ENCODE data around the gene TNPO2.

Gene TNPO2

GRCh38 chr19:12723641-12724426 lies at the start of gene TNPO2:
Gene TNPO2 (minus strand): TSS chr19:12723932. CDS start chr19:12720977, 2,955 bp downstream.
- DNase-seq (ENCODE audit: low read depth): peak; percentile 57

GRCh38 chr19:12772323-12772722 lies 48.6 kb upstream of the TNPO2 start:
- DNase-seq (ENCODE audit: low read depth): no peak

GRCh38 chr19:12770922-12771321 lies 47.2 kb upstream of the TNPO2 start:
- DNase-seq (ENCODE audit: low read depth): no peak

GRCh38 chr19:12769689-12770088 lies 46.0 kb upstream of the TNPO2 start:
- DNase-seq (ENCODE audit: low read depth): peak; percentile 63

- DNase-seq (ENCODE audit: low read depth): no peak
Observed at GRCh38 chr19:12767666-12768065, 43.9 kb upstream of the TNPO2 start.

DNA sequence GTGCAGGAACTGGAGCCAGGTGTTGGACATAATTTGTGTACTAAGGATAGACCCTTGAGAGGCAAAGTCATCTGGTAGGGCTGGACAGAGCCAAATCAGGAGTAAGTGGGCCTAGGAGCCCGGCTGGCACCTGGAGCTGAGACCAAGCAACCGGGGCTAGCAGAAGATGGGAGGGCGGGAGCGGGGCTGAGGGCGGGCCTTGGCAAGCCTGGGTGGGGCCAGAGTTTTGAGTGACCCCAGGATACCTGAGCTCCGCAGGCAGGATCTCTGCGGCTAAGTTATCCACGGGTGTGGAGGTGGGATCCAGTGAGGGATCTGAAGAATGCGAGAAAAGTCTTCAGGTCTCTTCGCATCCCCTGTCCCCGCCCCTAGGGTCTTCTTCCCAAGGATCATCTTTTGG lies 43.4 kb upstream of the TNPO2 start:
- no peak for DNase-seq (ENCODE audit: low read depth)

DNA sequence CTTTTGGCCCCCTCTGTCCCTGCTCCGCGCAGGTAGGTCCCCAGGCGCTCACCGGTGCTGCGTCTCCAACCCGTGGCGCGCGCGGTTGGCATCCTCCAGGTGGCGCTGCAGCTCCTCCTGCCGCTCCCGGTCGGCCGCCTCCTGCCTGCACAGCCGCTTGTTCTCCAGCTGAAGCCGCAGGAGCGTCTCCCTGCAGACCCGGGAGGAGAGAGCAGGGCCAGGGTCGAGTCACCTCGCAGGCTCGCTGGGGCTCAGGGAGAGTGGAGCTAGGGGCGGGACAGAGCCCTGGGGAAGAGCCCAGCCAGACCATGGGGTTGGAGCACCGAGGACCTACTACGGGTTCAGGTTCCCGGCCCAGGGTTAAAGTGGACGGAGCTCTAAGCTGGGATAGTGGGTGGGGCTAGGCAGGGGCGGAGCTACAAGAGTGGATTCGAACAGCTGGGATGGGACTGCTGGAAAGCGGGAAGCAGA lies 42.4 kb upstream of the TNPO2 start:
- DNase-seq (ENCODE audit: low read depth): peak; percentile 70

DNA sequence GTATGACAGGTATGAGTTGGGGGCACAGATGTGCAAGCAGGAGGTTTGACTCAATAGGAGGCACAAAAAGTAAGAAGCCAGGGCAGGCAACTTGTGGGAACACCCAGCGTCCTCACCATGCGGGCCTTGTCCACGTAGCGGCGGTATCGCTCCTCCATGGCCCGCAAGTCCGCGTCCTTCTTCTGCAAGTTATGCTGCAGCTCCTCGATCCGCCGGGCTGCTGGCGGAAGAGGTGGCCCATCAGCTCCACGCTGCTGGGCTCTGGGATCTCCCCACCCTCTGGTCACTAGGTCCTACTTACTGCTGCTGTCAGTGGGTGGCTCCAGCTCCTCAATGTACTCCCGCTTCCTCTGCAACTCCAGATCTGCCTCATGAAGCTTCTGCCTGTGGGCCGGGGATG lies 41.0 kb upstream of the TNPO2 start:
- DNase-seq (ENCODE audit: low read depth): no peak

GRCh38 chr19:12763100-12763499 lies 39.4 kb upstream of the TNPO2 start:
- DNase-seq (ENCODE audit: low read depth): no peak

DNA sequence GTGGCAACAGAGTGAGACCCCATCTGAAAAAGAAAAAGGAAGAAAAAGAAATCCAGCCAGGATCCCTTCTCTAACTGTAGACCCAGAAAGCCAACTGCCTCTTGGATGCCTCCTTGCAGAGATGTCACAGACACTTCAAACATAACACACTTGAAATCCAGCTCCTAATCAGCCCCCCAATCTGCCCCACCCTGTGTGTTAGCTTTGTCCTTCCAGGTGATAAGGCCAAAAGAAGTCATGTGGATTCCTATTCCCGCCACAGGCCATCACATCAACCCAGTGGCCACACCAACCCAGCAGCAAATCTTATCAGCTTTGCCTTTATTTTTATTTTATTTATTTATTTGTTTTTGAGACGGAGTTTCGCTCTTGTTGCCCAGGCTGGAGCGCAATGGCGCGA lies 36.0 kb upstream of the TNPO2 start:
- DNase-seq (ENCODE audit: low read depth): no peak

DNA sequence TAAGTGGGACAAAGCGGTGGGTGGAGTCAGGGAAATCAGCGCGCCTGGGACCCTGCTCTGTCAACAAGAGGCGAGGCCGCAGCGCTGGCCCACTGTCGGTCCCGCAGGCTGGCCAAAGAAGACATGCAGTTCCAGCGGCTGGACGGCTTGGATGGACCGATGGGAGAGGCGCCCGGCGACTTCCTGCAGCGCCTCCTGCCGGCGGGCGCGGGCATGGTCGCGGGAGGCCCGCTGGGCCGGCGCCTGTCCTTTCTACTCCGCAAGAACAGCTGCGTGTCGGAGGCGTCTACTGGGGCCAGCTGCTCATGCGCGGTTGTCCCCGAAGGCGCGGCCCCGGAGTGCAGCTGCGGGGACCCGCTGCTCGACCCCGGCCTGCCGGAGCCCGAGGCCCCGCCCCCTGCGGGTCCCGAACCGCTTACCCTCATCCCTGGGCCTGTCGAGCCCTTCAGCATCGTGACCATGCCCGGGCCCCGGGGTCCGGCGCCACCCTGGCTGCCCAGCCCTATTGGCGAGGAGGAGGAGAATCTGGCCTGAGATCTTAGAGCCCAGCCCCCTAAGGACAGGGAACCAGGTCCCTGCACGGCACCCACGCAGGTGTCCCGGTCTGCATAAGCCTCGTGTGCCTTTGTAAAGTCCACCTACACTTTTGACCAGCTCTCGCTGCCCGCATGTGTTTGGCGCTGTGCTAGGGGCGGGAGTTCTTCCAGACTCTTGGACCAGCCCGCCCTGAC lies 34.0 kb upstream of the TNPO2 start:
- peak; percentile 51 for DNase-seq (ENCODE audit: low read depth)

DNA sequence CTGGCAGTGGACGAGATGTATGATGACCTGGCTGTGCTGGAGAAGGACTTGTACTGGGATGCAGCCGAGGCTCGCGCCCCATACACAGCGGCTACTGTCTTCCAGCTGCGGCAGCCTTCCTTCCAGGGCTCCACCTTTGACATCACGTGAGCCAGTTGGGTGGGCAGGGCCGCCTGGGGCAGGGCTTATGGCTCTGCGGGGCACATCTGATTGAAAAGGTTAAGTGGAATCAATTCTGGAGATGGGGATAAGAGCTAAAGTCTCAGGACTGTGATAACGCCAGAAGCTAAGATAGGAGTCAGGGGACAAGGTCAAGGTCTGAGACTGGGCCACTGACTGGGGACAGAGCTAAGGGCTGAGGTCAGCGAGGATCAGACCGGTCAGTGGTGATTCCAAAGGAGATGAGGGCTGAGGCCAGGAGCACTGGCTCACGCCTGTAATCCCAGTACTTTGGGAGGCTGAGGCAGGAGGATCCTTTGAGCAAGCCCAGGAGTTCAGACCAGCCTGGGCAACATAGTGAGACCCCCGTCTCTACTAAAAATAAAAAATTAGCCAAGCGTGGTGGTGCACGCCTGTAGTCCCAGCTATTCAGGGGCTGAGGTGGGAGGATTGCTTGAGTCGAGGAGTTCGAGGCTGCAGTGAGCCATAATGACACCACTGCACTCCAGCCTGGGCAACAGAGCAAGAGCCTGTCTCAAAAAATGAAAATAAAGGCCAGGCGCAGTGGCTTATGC lies 32.6 kb upstream of the TNPO2 start:
- DNase-seq (ENCODE audit: low read depth): no peak

- no peak for DNase-seq (ENCODE audit: low read depth)
Observed at GRCh38 chr19:12754465-12755196, 30.9 kb upstream of the TNPO2 start.

- DNase-seq (ENCODE audit: low read depth): no peak
Observed at GRCh38 chr19:12752056-12752781, 28.5 kb upstream of the TNPO2 start.

DNA sequence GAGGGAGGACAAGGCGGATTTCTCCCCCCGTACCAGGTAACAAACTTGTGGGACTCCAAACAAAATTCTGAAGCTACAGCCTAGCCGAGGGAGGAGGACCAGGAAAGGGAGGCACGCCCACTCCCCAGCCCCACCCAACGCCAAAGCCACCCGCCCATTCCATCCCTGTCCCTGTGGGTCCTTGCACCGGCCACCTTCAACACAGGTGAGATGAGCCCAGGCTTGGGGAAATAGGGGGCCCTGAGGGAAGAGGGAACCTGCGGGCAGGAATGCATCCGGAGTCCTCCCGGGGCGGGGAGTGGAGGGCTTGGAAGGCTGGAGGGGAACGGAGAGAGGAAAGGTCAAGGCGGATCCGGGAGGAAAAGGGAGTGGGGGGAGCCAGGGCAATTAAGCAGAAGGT lies 27.9 kb upstream of the TNPO2 start, which contains the start of gene BEST2:
BEST2 (plus strand) TSS at position 157 of the 400 bp plus-strand sequence. CDS start 802 bp downstream, outside the sequence.
- DNase-seq (ENCODE audit: low read depth): no peak

GRCh38 chr19:12750851-12751250 lies 27.1 kb upstream of the TNPO2 start:
- no peak for DNase-seq (ENCODE audit: low read depth)

DNA sequence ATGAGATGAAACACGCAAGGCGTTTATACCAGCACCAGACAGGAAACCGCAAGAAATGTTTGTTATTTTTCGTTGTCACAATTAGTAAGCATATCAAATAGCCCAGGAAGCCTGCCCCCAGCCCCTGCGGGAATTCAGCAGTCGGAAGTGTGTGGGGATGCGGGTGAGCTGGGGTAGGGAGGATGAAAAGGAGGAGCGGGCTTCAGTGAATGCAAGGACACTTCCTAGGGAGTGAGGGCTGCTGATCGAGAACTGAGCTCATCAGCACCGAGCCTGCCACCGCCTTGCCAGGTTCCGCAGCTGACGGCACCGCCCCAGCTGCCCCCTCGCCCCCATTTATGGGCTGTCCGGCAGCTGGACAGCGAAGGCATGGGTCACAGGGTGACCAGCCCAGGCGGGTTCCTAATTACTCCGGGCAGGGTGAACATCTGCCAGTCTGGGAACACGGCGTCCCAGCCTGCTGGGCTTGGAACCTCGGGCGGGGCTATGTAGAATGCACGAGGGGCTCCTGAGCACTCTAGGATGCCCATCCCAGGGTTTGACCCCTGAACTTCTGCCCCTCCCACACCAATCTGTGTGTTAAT lies 26.3 kb upstream of the TNPO2 start:
- peak; percentile 16 for DNase-seq (ENCODE audit: low read depth)

DNA sequence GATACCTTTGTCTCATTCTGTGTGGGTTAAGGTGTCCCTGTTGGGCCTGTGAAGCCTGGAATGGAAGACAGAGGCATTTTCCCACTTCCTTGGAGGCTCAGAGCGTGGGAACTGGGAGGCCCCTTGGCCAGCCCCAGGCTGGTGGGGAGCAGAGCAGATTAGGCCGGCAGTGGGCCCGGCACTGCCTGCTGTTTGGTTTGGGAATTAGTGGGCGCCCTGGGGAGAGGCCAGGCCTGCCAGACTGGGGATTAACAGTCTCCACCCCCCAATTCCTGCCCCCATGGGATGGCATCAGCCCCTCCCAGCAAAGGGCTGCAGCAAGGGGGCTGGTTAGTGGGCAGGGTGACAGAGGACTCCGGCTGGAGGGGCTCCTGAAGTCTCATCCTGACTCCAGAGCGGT lies 24.8 kb upstream of the TNPO2 start:
- no peak for DNase-seq (ENCODE audit: low read depth)

DNA sequence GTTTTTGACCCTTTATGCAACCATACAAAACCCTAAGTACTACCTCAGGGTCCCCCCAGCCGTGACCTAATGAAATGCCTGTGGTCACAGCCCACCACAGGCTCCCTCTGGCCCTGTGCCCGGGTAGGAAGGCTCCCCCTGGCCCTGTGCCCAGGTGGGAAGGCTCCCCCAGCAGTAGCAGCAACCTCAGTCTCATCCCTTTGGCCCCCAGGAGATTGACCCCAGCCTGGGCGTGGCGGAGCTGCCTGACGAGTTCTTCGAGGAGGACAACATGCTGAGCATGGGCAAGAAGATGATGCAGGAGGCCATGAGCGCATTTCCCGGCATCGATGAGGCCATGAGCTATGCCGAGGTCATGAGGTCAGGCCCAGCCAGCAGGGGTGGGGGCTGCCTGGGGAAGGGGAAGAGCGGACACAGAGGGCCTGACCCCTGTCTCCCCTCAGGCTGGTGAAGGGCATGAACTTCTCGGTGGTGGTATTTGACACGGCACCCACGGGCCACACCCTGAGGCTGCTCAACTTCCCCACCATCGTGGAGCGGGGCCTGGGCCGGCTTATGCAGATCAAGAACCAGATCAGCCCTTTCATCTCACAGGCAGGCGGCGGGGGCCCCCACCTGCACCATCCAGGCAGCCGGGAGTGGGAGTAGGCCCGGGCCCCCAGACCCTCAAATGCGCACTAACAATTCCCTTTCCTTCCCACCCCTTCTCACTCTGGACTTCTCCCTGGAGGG lies 21.6 kb upstream of the TNPO2 start:
- DNase-seq (ENCODE audit: low read depth): peak; percentile 67

DNA sequence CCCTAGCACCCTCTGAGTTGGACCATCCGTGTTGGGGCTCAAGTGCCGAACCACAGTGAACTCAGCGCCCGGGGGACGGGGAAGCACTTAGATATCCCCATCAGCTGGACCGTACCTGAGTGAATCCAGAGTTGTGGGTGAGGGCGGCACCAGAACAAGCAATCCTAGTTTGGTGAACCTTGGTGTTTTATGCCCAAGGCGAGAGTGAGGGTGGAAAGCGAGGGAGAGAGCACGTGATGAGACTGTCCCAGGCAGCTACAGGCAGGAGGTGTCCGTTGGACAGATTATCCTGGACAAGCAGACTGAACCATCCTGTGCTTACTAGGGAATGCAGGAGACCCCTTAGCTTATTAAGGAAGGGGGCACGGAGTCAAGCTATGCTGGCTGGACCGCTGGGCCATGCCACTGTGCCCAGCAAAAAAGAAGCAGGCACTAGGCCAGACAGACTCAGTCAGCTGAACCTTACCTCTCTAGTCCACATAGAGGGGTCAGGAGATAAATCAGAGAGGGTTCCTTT lies 14.2 kb upstream of the TNPO2 start:
- no peak for DNase-seq (ENCODE audit: low read depth)

All from amniotic epithelial cell (primary cell).